B cell (primary cell): ENCODE measurements around the gene CEBPZOS.

ENCODE experiments used
- EZH2 ChIP-seq: IDR thresholded peaks from 2 replicates; pipeline ENCODE4 v1.6.1; 2012; ENCODE audit warnings: borderline replicate concordance, low read depth, mild to moderate bottlenecking, moderate library complexity, low read length; ENCODE audit not compliant: insufficient read depth, poor library complexity, severe bottlenecking
- TF ChIP-seq, protein P1 (sequence below): fragments of 200-600 bp; IDR thresholded peaks from one replicate; pipeline ENCODE4 v1.8.0; 2022; ENCODE audit warnings: antibody characterized with exemption, mild to moderate bottlenecking

DNA sequence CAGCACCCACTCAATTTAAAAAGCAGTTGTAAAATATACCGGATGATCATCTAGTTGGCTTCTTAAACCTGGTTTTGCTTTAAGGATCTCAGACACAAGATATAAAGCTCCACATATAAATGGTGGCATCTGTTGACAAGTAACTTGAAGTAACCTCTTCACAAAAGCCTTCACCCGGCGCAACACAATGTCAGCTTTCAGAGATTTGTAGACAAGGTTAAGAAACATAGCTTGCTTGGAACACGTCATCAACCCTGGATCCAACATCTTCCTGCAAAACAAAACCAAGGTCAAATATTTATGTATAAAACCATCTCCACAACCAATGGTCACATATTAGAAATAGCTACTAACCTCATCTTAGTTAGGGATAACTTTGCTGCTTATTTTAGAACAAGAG is 26.8 kb downstream of the CEBPZOS start:
- TF ChIP-seq, protein P1, sequence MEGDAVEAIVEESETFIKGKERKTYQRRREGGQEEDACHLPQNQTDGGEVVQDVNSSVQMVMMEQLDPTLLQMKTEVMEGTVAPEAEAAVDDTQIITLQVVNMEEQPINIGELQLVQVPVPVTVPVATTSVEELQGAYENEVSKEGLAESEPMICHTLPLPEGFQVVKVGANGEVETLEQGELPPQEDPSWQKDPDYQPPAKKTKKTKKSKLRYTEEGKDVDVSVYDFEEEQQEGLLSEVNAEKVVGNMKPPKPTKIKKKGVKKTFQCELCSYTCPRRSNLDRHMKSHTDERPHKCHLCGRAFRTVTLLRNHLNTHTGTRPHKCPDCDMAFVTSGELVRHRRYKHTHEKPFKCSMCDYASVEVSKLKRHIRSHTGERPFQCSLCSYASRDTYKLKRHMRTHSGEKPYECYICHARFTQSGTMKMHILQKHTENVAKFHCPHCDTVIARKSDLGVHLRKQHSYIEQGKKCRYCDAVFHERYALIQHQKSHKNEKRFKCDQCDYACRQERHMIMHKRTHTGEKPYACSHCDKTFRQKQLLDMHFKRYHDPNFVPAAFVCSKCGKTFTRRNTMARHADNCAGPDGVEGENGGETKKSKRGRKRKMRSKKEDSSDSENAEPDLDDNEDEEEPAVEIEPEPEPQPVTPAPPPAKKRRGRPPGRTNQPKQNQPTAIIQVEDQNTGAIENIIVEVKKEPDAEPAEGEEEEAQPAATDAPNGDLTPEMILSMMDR = no peak
- TF ChIP-seq EZH2 = no peak
